WTC11 (cell line): ENCODE results near the gene FGG. TPM values are rescaled to one million over a fixed set of nuclear protein-coding genes. Genes with fewer than 3 reads are reported as not detected.

ENCODE experiments used
- ATAC-seq: fragments of 200-7000 bp; cut with Tn5 transposase; 2 replicates; pipeline ENCODE4 v1.10.0; 2021; ENCODE audit warnings: mild to moderate bottlenecking, moderate library complexity
- CTCF ChIA-PET: fragments of 300-600 bp; sonication (Branson Sonifier 250); formaldehyde crosslinking; loops from one replicate; lab custom pipeline; 2021; ENCODE audit warnings: antibody characterized with exemption; lab: Charles Lee
- POLR2A ChIA-PET: fragments of 350-600 bp; sonication (Branson Sonifier 250); formaldehyde crosslinking; loops from one replicate; lab custom pipeline; 2021; ENCODE audit warnings: antibody characterized with exemption; lab: Charles Lee
- DNase-seq: peaks from one replicate; pipeline ENCODE4 v3.0.0; 2021; ENCODE audit warnings: low spot score
- H3K27ac Mint-ChIP-seq: 2 replicates; pipeline ENCODE4 v1.8.0; 2021; ENCODE audit warnings: mixed read lengths
- H3K27me3 Mint-ChIP-seq: 2 replicates; pipeline ENCODE4 v1.8.0; 2021; ENCODE audit warnings: low read depth, mild to moderate bottlenecking, moderate library complexity, mixed read lengths
- H3K36me3 Mint-ChIP-seq: 2 replicates; pipeline ENCODE4 v1.8.0; 2021; ENCODE audit warnings: mixed read lengths
- H3K4me1 Mint-ChIP-seq: 2 replicates; pipeline ENCODE4 v1.8.0; 2022; ENCODE audit warnings: mixed read lengths
- H3K4me3 Mint-ChIP-seq: 2 replicates; pipeline ENCODE4 v1.8.0; 2021; ENCODE audit warnings: mild to moderate bottlenecking, moderate library complexity, mixed read lengths
- H3K9me3 Mint-ChIP-seq: 2 replicates; pipeline ENCODE4 v1.8.0; 2021; ENCODE audit warnings: mixed read lengths
- CBFB ChIP-seq: sonication (generic); formaldehyde crosslinking; IDR thresholded peaks from 2 replicates; pipeline ENCODE4 v1.8.1; 2022; ENCODE audit warnings: mild to moderate bottlenecking, low read depth, missing genetic modification reagents
- CREB1 ChIP-seq: sonication (generic); formaldehyde crosslinking; IDR thresholded peaks from 2 replicates; pipeline ENCODE4 v1.8.0; 2023; ENCODE audit warnings: mild to moderate bottlenecking, missing genetic modification reagents
- E2F5 ChIP-seq: sonication (generic); formaldehyde crosslinking; IDR thresholded peaks from 2 replicates; pipeline ENCODE4 v1.8.1; 2022; ENCODE audit warnings: mild to moderate bottlenecking, moderate library complexity, missing genetic modification reagents
- ELF4 ChIP-seq: sonication (generic); formaldehyde crosslinking; IDR thresholded peaks from 2 replicates; pipeline ENCODE4 v1.8.1; 2022; ENCODE audit warnings: low read depth, mild to moderate bottlenecking, moderate library complexity, missing genetic modification reagents
- GABPB1 ChIP-seq: sonication (generic); formaldehyde crosslinking; IDR thresholded peaks from 2 replicates; pipeline ENCODE4 v1.8.1; 2023; ENCODE audit warnings: mild to moderate bottlenecking, missing genetic modification reagents
- GRHL2 ChIP-seq: fragments of 250-450 bp; sonication (Bioruptor Pico); IDR thresholded peaks from 2 replicates; pipeline ENCODE4 v1.8.0; 2022; ENCODE audit warnings: mild to moderate bottlenecking, moderate library complexity; ENCODE audit not compliant: insufficient replicate concordance, severe bottlenecking
- GTF2I ChIP-seq: fragments of 250-450 bp; sonication (Bioruptor Pico); conservative IDR thresholded peaks from 2 replicates; pipeline ENCODE4 v1.4.0; 2021; ENCODE audit warnings: mild to moderate bottlenecking
- IRF1 ChIP-seq: sonication (generic); formaldehyde crosslinking; IDR thresholded peaks from 2 replicates; pipeline ENCODE4 v1.8.0; 2023; ENCODE audit warnings: missing genetic modification reagents
- JUN ChIP-seq: sonication (generic); formaldehyde crosslinking; IDR thresholded peaks from 2 replicates; pipeline ENCODE4 v1.8.0; 2023; ENCODE audit warnings: mild to moderate bottlenecking, missing genetic modification reagents
- RELA ChIP-seq: sonication (generic); formaldehyde crosslinking; IDR thresholded peaks from 2 replicates; pipeline ENCODE4 v1.8.1; 2022; ENCODE audit warnings: missing genetic modification reagents, mild to moderate bottlenecking, borderline replicate concordance
- SMAD4 ChIP-seq: sonication (generic); formaldehyde crosslinking; IDR thresholded peaks from 2 replicates; pipeline ENCODE4 v1.8.0; 2022; ENCODE audit warnings: mild to moderate bottlenecking, missing genetic modification reagents
- ZBTB43 ChIP-seq: sonication (generic); formaldehyde crosslinking; IDR thresholded peaks from 2 replicates; pipeline ENCODE4 v1.8.1; 2023; ENCODE audit warnings: mild to moderate bottlenecking, missing genetic modification reagents
- ZNF396 ChIP-seq: fragments of 250-450 bp; sonication (Bioruptor Pico); IDR thresholded peaks from 2 replicates; pipeline ENCODE4 v1.8.0; 2021; ENCODE audit warnings: mild to moderate bottlenecking, moderate library complexity, borderline replicate concordance
- ZNF416 ChIP-seq: fragments of 250-450 bp; sonication (Bioruptor Pico); IDR thresholded peaks from 2 replicates; pipeline ENCODE4 v1.9.0; 2021; ENCODE audit warnings: mild to moderate bottlenecking, inconsistent platforms
- total RNA-seq: library from RNA; stranded (reverse); gene quantifications from 3 replicates; pipeline ENCODE4 v1.2.3, GENCODE V29; 2021
- TF ChIP-seq, protein P1 (sequence below): sonication (generic); formaldehyde crosslinking; IDR thresholded peaks from 2 replicates; pipeline ENCODE4 v1.8.1; 2022; ENCODE audit warnings: missing genetic modification reagents, borderline replicate concordance
- TF ChIP-seq, protein P2 (sequence below): fragments of 250-450 bp; sonication (Bioruptor Pico); IDR thresholded peaks from 2 replicates; pipeline ENCODE4 v1.9.0; 2021; ENCODE audit warnings: mild to moderate bottlenecking
- TF ChIP-seq, protein P3 (sequence below): fragments of 250-450 bp; sonication (Bioruptor Pico); IDR thresholded peaks from 2 replicates; pipeline ENCODE4 v2.1.2; 2022; ENCODE audit warnings: mild to moderate bottlenecking, moderate library complexity

The FGG gene
- total RNA-seq, 1 experiment from 2014 or later, result 2.4 TPM

DNA sequence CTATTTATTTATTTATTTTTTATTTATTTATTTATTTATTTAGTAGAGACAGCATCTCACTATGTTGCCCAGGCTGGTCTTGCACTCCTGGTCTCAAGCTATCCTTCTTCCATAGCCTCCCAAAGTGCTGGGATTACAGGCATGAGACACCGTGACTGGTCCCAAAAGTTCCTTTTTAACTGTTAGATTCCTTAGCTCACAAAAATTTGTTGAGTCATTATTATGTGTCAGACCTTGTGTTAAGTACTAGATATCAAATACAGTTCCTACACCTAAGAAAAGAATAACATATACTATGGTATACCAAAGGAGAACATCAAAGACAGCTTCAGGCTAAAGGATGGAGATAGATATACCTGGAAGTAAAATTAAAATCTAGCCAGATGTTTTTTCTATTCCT lies 33.5 kb downstream of the FGG start (continued):
- TF ChIP-seq ZNF416 (CRISPR knock-in tag) (no peak), GRHL2 (no peak), RELA (CRISPR knock-in tag) (no peak)
- TF ChIP-seq, protein P1, sequence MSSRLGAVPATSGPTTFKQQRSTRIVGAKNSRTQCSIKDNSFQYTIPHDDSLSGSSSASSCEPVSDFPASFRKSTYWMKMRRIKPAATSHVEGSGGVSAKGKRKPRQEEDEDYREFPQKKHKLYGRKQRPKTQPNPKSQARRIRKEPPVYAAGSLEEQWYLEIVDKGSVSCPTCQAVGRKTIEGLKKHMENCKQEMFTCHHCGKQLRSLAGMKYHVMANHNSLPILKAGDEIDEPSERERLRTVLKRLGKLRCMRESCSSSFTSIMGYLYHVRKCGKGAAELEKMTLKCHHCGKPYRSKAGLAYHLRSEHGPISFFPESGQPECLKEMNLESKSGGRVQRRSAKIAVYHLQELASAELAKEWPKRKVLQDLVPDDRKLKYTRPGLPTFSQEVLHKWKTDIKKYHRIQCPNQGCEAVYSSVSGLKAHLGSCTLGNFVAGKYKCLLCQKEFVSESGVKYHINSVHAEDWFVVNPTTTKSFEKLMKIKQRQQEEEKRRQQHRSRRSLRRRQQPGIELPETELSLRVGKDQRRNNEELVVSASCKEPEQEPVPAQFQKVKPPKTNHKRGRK (CRISPR knock-in tag), result no peak

- TF ChIP-seq GTF2I (no peak), GABPB1 (CRISPR knock-in tag) (peak; percentile 94), RELA (CRISPR knock-in tag) (no peak)
- H3K9me3 Mint-ChIP-seq, result no peaks in the 10 kb centered on the region
- ChIA-PET POLR2A (no interaction called here), CTCF (interaction anchor here (1.1 to 1.3 kb wide), 2 partner anchors 41 to 49 kb away, joined by 4 to 6 read pairs; no protein-coding TSS in a partner anchor)
- no peaks in the 10 kb centered on the region for H3K27me3 Mint-ChIP-seq
- H3K27ac Mint-ChIP-seq, result no peak overlapping the region
- H3K36me3 Mint-ChIP-seq, result no peaks in the 10 kb centered on the region
- no peaks in the 10 kb centered on the region for H3K4me1 Mint-ChIP-seq
- ATAC-seq (no peak), DNase-seq (no peak)
- no peak overlapping the region for H3K4me3 Mint-ChIP-seq
Measured at GRCh38 chr4:154577324-154577723, 35.1 kb downstream of the FGG start.

GRCh38 chr4:154574311-154574710 lies 38.1 kb downstream of the FGG start:
- Mint-ChIP-seq H3K4me3 (no peak overlapping the region), H3K27me3 (no peaks in the 10 kb centered on the region), H3K36me3 (no peaks in the 10 kb centered on the region), H3K4me1 (no peaks in the 10 kb centered on the region), H3K27ac (no peak overlapping the region), H3K9me3 (no peaks in the 10 kb centered on the region)
- ChIA-PET CTCF (no interaction called here), POLR2A (no interaction called here)
- DNase-seq (no peak), ATAC-seq (no peak)
- TF ChIP-seq, protein P2, sequence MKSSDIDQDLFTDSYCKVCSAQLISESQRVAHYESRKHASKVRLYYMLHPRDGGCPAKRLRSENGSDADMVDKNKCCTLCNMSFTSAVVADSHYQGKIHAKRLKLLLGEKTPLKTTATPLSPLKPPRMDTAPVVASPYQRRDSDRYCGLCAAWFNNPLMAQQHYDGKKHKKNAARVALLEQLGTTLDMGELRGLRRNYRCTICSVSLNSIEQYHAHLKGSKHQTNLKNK, result no peak
- TF ChIP-seq CBFB (no peak), ZBTB43 (CRISPR knock-in tag) (no peak), SMAD4 (CRISPR knock-in tag) (no peak), CREB1 (CRISPR knock-in tag) (no peak), JUN (CRISPR knock-in tag) (no peak), E2F5 (no peak), ELF4 (CRISPR knock-in tag) (no peak), ZNF396 (CRISPR knock-in tag) (no peak), IRF1 (CRISPR knock-in tag) (no peak)
- TF ChIP-seq, protein P3, sequence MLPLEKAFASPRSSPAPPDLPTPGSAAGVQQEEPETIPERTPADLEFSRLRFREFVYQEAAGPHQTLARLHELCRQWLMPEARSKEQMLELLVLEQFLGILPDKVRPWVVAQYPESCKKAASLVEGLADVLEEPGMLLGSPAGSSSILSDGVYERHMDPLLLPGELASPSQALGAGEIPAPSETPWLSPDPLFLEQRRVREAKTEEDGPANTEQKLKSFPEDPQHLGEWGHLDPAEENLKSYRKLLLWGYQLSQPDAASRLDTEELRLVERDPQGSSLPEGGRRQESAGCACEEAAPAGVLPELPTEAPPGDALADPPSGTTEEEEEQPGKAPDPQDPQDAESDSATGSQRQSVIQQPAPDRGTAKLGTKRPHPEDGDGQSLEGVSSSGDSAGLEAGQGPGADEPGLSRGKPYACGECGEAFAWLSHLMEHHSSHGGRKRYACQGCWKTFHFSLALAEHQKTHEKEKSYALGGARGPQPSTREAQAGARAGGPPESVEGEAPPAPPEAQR (CRISPR knock-in tag), result no peak
